Mesodermal cell (in vitro differentiated cells): ENCODE measurements around the gene PTPRN2.
"Not testable (repeated sequence)": the region's sequence is repeated elsewhere in the genome, so short reads cannot be mapped to it uniquely, and the experiment has no call there.

Experiments
- H3K27ac ChIP-seq: 2 replicates; pipeline ENCODE4 v1.7.0; 2013; ENCODE audit warnings: mild to moderate bottlenecking, low read depth, low read length, moderate library complexity; ENCODE audit not compliant: severe bottlenecking
- H3K36me3 ChIP-seq: 2 replicates; pipeline ENCODE4 v1.7.1; 2013; ENCODE audit warnings: mild to moderate bottlenecking, low read length, moderate library complexity; ENCODE audit not compliant: control insufficient read depth, insufficient read depth
- H3K4me1 ChIP-seq: one replicate; pipeline ENCODE4 v1.7.1; 2013; ENCODE audit warnings: mild to moderate bottlenecking, low read length; ENCODE audit not compliant: insufficient read depth, control insufficient read depth, poor library complexity, severe bottlenecking
- H3K4me3 ChIP-seq: 2 replicates; pipeline ENCODE4 v1.7.0; 2013; ENCODE audit warnings: low read length, control low read depth, mild to moderate bottlenecking; ENCODE audit not compliant: insufficient read depth, poor library complexity, severe bottlenecking; ENCODE audit errors: extremely low read depth
- H3K9me3 ChIP-seq: 2 replicates; pipeline ENCODE4 v1.7.1; 2013; ENCODE audit warnings: mild to moderate bottlenecking, low read length, moderate library complexity; ENCODE audit not compliant: control insufficient read depth
- WGBS, 2 experiments: methylation state at CpG; one replicate each; pipeline ENCODE4 v1.1.5; 2013; ENCODE audit warnings: missing lambda C conversion rate in 2 of 2; ENCODE audit not compliant: insufficient coverage in 2 of 2; 5-methylcytosine and 5-hydroxymethylcytosine counted together

PTPRN2 gene

GRCh38 chr7:158229945-158230344 lies 357.7 kb downstream of the PTPRN2 start:
- WGBS, 2 experiments: no CpG with 5 or more reads among the region's 1 CpG
- H3K36me3 ChIP-seq: no peaks in the 10 kb centered on the region
- H3K27ac ChIP-seq: no peak overlapping the region
- no peak overlapping the region for H3K4me3 ChIP-seq
- H3K9me3 ChIP-seq: peaks cover 68% of the 10 kb centered on the region
- H3K4me1 ChIP-seq: no peaks in the 10 kb centered on the region

DNA sequence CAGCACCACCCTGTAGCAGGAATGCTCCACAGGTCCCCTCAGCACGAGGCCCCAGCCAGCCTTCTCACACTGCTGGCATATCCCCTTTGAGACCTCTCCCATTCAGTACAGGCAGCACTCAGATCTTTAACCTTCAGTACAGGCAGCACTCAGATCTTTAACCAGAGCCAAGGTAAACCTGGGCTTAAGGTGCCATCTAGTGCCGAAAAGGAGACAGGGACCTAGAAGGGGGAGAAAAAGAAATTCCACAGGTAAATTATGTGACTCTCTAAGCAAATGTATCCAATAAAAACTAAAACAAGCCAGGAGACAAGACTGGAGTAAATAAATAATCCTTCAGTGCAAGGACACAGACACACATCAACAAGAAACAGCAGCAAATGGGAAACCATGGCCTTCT lies 358.6 kb downstream of the PTPRN2 start:
- Histone ChIP-seq H3K4me3 (no peak overlapping the region), H3K4me1 (no peaks in the 10 kb centered on the region), H3K9me3 (peaks cover 67% of the 10 kb centered on the region), H3K36me3 (no peaks in the 10 kb centered on the region), H3K27ac (no peak overlapping the region)
- WGBS, 2 experiments: 10% methylated on average over 1 of the region's 2 CpGs; no CpG with 5 or more reads in 1 of the 2 experiments

- no peak overlapping the region for H3K4me3 ChIP-seq
- H3K9me3 ChIP-seq: peaks cover 66% of the 10 kb centered on the region
- no peaks in the 10 kb centered on the region for H3K4me1 ChIP-seq
- WGBS, 2 experiments: 71 to 80% methylated on average over 1 of the region's 1 CpG
- no peaks in the 10 kb centered on the region for H3K36me3 ChIP-seq
- no peak overlapping the region for H3K27ac ChIP-seq
These were observed 359.5 kb downstream of the PTPRN2 start for GRCh38 chr7:158228131-158228530.

DNA sequence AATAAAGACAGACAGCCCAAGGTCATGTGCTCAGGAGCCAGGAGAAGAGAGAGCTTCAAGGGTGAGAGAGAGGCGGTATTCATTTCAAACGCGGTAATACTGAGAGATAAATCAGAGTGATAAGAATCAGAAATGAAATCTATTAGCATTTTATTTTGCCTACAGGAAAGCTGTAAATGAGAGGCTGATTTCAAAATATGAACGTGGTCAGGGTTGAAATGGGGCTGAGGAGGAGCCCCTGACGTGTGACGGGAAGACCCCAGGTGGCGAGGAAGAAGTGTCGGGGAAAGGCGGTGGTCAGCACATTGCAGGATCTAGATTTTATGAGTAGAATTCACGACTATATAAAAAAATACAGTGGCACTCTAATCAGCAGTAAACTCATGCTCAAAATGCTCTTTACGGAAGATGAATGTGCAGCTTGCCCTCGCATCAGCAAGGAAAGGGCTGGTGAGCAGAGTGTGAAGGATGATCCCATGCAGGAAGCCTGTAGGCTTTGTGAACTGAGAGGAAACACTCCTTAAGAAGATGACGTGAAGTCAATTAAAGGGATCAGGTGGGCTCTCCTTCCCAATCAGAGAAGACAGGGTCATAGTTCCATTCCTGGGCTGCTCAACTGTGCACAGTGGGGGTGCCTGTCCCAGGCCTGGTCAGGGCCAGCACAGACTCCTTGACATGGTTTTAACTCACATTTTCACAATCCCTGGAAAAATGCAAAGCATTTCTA lies 360.2 kb downstream of the PTPRN2 start:
- Histone ChIP-seq H3K9me3 (peaks cover 64% of the 10 kb centered on the region), H3K4me3 (no peak overlapping the region), H3K36me3 (no peaks in the 10 kb centered on the region), H3K27ac (no peak overlapping the region), H3K4me1 (no peaks in the 10 kb centered on the region)
- WGBS, 2 experiments: 57 to 75% methylated on average over 6 to 9 of the region's 13 CpGs

DNA sequence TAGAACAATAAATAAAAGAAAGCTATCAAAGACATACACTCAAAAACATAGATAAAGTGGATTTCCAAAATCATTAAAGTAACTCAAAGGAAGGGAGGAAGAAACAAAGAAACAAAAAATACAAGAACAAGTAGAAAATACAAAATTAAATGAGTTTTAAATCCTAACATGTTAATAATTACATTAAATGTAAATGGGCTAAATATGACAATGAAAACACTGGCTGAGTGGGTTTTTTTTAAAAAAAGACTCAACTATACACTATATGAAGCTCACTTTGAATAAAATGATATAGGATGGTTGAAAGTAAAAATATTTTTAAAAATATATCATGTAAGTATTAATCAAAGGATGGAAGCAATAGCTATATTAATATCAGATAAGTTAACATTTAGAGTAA lies 371.4 kb downstream of the PTPRN2 start:
- H3K27ac ChIP-seq: no peak overlapping the region
- no peaks in the 10 kb centered on the region for H3K36me3 ChIP-seq
- H3K4me3 ChIP-seq: no peak overlapping the region
- no peaks in the 10 kb centered on the region for H3K4me1 ChIP-seq
- H3K9me3 ChIP-seq: peaks cover 51% of the 10 kb centered on the region

DNA sequence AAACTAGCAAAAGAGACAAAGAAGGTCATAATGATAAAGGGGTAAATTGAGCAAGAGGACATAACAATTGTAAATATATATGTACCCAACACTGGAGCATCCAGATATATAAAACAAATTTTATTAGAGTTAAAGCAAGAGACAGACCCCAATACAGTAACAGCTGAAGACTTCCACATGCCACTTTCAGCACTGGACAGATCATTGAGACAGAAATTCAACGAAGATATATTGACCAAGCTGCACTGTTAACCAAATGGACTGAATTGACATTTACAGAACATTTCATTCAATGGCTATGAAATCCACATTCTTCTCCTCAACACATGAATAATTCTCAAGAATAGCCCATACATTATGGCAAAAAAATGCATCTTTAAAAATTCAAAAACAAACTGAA lies 378.2 kb downstream of the PTPRN2 start:
- H3K9me3 ChIP-seq: peaks cover 64% of the 10 kb centered on the region
- no peaks in the 10 kb centered on the region for H3K4me1 ChIP-seq
- H3K27ac ChIP-seq: no peak overlapping the region
- 37 to 77% methylated on average over 1 of the region's 1 CpG for WGBS, 2 experiments
- no peak overlapping the region for H3K4me3 ChIP-seq
- H3K36me3 ChIP-seq: no peaks in the 10 kb centered on the region

GRCh38 chr7:158206341-158206740 lies 381.3 kb downstream of the PTPRN2 start:
- 79 to 89% methylated on average over 3 to 4 of the region's 6 CpGs for WGBS, 2 experiments
- Histone ChIP-seq H3K9me3 (peaks cover 66% of the 10 kb centered on the region), H3K4me3 (no peak overlapping the region), H3K27ac (no peak overlapping the region), H3K36me3 (no peaks in the 10 kb centered on the region), H3K4me1 (no peaks in the 10 kb centered on the region)

DNA sequence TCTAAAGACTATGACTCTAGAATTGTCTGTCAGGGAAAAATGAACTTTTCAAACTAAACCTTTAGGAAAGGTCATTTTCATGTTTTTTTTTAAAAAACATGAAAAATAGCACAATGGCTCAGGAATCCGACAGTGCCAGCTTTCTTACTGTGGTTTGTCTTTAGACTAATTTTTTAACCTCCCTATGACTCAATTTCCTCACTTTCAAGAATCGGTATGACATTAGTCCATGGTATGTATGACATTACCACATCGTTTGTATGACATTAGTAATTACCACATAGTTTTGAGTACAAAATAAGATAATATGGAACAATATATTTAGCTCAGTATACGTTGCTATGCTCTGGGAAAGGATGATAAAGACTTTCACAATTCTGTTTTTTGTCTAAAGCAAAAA lies 383.2 kb downstream of the PTPRN2 start:
- Histone ChIP-seq H3K9me3 (peaks cover 67% of the 10 kb centered on the region), H3K27ac (no peak overlapping the region), H3K4me3 (no peak overlapping the region), H3K4me1 (no peaks in the 10 kb centered on the region), H3K36me3 (no peaks in the 10 kb centered on the region)
- 0 to 17% methylated on average over 1 of the region's 4 CpGs for WGBS, 2 experiments

GRCh38 chr7:158203948-158204347 lies 383.7 kb downstream of the PTPRN2 start:
- H3K4me3 ChIP-seq, H3K4me1 ChIP-seq, H3K36me3 ChIP-seq, H3K27ac ChIP-seq: not testable (repeated sequence)
- H3K9me3 ChIP-seq: peaks cover 67% of the 10 kb centered on the region
- WGBS, 2 experiments: 91 to 92% methylated on average over 35 to 41 of the region's 42 CpGs

DNA sequence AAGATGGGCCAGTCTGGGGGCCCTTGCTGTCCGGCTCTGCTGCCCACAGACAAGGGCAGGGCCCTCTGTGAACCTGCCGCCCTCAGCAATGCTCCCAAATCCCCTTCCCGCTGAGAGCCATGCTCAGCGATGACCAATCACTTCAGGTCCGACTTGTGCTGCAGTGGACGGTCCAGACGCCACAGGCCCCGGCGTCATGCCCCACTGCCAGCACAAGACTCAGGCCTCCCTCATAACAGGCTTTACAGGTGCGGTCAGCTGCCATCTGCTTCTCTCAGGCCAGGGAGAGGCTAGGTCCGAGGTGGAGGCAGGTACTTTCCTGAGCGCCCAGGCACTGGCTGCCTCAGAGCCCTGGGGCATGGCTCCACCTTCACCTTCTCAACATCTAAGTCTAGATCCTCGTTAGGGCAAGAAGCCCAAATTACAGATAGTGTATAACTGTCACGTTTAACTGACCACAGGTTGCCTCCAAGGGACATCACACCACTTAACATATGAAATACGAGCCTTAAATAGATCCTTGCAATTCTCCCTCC lies 393.2 kb downstream of the PTPRN2 start:
- 65 to 72% methylated on average over 11 to 12 of the region's 15 CpGs for WGBS, 2 experiments
- H3K4me3 ChIP-seq: no peak overlapping the region
- peaks cover 96% of the 10 kb centered on the region for H3K9me3 ChIP-seq
- H3K4me1 ChIP-seq: no peaks in the 10 kb centered on the region
- H3K27ac ChIP-seq: no peak overlapping the region
- no peaks in the 10 kb centered on the region for H3K36me3 ChIP-seq

DNA sequence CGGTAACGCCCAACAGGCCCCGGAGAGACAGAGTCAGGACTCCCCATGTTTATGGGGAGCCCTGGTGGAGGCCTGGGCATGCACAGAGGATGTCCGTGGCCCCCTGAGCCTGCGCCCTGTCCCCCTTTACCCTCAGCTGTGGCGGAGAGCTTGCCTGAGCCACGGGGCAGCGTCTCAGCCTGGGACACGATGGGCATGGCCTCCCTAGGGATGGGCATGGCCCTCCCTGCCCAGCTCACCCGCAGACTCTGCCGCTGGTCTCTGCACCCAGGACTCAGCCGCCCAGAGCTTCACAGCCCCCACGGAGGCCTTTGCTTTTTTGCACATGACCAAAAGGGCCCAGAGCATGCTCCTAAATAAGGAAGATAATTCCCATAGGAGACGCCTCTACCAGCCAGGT lies 394.2 kb downstream of the PTPRN2 start:
- Histone ChIP-seq H3K9me3 (peaks cover 96% of the 10 kb centered on the region), H3K27ac (no peak overlapping the region), H3K36me3 (no peaks in the 10 kb centered on the region), H3K4me1 (no peaks in the 10 kb centered on the region), H3K4me3 (no peak overlapping the region)
- WGBS, 2 experiments: 72 to 79% methylated on average over 9 to 12 of the region's 14 CpGs
